ENCODE data around the gene PDE4D. TPM values are rescaled to one million over a fixed set of nuclear protein-coding genes. Genes with fewer than 3 reads are reported as not detected.

PDE4D gene
- total RNA-seq, 1 donor from 2014 or later = 14.2 TPM

DNA sequence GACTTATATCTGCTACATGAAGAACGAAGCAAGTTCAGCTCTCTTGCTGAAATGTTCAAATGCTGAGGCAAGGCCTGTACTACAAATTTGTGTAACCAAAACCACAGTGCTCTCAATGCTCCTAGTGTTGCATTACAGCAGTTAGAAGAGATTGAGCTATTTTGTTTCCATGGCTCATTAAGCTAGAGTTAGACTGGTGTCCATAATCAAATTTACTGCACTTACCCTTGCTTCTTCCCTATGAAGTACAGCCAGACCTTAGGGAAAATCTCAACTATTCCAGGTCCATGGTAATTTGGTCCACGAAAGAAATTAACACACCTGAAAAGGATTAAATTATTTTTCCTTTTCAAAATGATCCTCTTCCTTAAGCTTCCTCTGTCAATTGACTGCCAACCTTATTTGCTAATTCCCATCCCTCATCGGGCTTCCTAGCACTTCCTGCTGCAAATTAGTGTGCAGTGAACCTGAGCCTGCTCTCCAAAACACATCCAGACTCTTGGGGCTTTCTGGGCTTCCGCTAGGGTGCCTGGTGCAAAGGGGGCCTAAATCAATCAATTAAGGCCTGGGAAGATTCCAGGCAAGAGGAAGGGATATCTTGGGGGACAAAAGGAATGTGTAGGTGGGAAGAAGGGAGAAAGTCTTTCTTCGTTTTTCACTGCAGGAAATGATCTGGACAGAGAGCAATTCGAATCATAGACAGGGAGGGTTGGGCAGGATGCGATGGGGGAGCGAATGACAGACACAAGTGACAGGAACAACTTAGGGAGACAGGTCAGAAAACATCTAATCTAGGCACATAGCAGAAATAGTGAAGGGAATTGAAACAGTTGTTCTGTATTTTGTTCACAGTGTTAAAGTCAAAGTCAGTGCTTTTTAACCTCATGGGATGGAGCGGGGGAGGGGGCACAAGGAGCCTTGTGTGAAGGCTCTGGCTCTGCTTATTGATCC is 768.2 kb downstream of the PDE4D start:
- Histone ChIP-seq H3K27me3 (ENCODE audit: insufficient read depth, low read length) (no peaks in the 10 kb centered on the region), H3K27ac (ENCODE audit: low read depth, low read length) (no peak overlapping the region), H3K36me3 (ENCODE audit: insufficient read depth, low read length) (no peaks in the 10 kb centered on the region), H3K4me3 (ENCODE audit: insufficient read depth, low read depth, low read length) (no peak overlapping the region), H3K4me2 (ENCODE audit: low read length) (peak overlapping the region; percentile 41), H3K9ac (ENCODE audit: low read length) (peak overlapping the region; percentile 20), H4K20me1 (ENCODE audit: insufficient read depth, low read length) (no peaks in the 10 kb centered on the region), H3K4me1 (ENCODE audit: insufficient read depth, low read length) (peaks cover 19% of the 10 kb centered on the region), H2AFZ (ENCODE audit: low read depth, low read length) (peak overlapping the region; percentile 14), H3K9me3 (ENCODE audit: insufficient read depth, low read depth, low read length) (no peaks in the 10 kb centered on the region), H3K79me2 (ENCODE audit: insufficient read depth, low read length) (no peaks in the 10 kb centered on the region)
- no peaks in the 10 kb centered on the region for H3K27me3 Mint-ChIP-seq (ENCODE audit: low read depth, unreplicated experiment)
- peaks cover 3% of the 10 kb centered on the region for H3K4me1 Mint-ChIP-seq (ENCODE audit: low read depth, unreplicated experiment)
- TF ChIP-seq, protein P1, sequence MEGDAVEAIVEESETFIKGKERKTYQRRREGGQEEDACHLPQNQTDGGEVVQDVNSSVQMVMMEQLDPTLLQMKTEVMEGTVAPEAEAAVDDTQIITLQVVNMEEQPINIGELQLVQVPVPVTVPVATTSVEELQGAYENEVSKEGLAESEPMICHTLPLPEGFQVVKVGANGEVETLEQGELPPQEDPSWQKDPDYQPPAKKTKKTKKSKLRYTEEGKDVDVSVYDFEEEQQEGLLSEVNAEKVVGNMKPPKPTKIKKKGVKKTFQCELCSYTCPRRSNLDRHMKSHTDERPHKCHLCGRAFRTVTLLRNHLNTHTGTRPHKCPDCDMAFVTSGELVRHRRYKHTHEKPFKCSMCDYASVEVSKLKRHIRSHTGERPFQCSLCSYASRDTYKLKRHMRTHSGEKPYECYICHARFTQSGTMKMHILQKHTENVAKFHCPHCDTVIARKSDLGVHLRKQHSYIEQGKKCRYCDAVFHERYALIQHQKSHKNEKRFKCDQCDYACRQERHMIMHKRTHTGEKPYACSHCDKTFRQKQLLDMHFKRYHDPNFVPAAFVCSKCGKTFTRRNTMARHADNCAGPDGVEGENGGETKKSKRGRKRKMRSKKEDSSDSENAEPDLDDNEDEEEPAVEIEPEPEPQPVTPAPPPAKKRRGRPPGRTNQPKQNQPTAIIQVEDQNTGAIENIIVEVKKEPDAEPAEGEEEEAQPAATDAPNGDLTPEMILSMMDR (IDR thresholded peaks at IDR 0.05; ENCODE audit: insufficient read depth, low read depth, low read length) = no peak
- TF ChIP-seq EZH2 (IDR thresholded peaks at IDR 0.05; ENCODE audit: insufficient read depth, low read length) = no peak
- DNase-seq (ENCODE audit: low read depth) (no peak), FAIRE-seq (peak; percentile 20)
- H3K9me3 Mint-ChIP-seq (ENCODE audit: unreplicated experiment) = no peaks in the 10 kb centered on the region
- no peak overlapping the region for H3K27ac Mint-ChIP-seq (ENCODE audit: unreplicated experiment)
- H3K4me3 Mint-ChIP-seq (ENCODE audit: unreplicated experiment) = no peak overlapping the region
- no peaks in the 10 kb centered on the region for H3K36me3 Mint-ChIP-seq (ENCODE audit: low read depth, unreplicated experiment)

DNA sequence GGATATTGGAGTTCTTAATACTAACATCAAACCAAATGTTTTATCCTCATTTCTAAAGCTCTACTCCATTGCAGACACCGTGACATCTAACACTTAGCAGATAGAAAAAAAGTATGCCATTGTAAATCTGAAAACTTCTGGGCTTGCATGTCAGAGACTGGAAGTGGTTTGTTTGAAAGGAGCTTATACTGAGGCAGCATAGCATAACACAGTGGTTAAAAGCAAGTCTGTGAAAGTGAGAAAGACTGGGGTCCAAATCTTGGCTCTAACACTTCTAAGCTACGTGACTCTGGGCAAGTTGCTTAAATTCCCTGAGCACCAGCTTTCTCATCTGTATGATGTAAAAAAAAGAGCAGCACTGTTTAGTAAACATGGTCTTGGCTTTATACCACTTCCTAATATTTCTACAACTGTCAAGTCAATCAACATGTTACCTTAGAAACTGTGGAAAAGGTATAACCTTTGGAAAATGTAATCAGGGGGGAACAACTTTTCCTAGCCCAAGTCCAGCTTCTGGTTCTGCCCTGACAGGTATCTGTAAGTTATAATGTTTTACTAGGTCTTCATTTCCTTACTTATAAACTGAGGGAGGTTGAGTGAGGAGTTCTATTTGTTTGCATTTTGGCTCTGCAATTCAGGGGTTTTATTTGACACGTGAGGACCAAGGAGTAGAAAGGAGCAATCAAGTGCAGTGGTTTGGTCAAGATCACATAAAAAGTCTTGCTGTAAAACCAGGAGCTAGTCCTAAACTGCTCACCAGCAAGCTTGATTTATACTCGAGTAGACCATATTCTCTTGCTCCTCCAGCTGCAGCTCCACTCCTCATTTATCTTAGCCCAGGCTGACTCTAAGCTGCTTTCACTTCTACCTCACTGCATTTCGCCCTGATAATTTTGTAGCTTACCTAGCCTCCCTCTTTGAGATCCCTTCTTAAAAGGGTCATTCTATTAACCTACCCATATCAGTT is 769.6 kb downstream of the PDE4D start:
- no peak for FAIRE-seq
- TF ChIP-seq, protein P1 (IDR thresholded peaks at IDR 0.05; ENCODE audit: insufficient read depth, low read depth, low read length) = no peak
- TF ChIP-seq EZH2 (IDR thresholded peaks at IDR 0.05; ENCODE audit: insufficient read depth, low read length) = no peak
- H3K4me3 ChIP-seq (ENCODE audit: insufficient read depth, low read depth, low read length) = no peak overlapping the region
- H3K9me3 Mint-ChIP-seq (ENCODE audit: unreplicated experiment) = no peaks in the 10 kb centered on the region
- H3K4me1 ChIP-seq (ENCODE audit: insufficient read depth, low read length) = peaks cover 19% of the 10 kb centered on the region
- H3K4me1 Mint-ChIP-seq (ENCODE audit: low read depth, unreplicated experiment) = peaks cover 3% of the 10 kb centered on the region
- H2AFZ ChIP-seq (ENCODE audit: low read depth, low read length) = no peak overlapping the region
- no peak for DNase-seq (ENCODE audit: low read depth)
- no peaks in the 10 kb centered on the region for H3K79me2 ChIP-seq (ENCODE audit: insufficient read depth, low read length)
- no peak overlapping the region for H3K9ac ChIP-seq (ENCODE audit: low read length)
- H3K36me3 Mint-ChIP-seq (ENCODE audit: low read depth, unreplicated experiment) = no peaks in the 10 kb centered on the region
- H3K27ac Mint-ChIP-seq (ENCODE audit: unreplicated experiment) = no peak overlapping the region
- no peak overlapping the region for H3K27ac ChIP-seq (ENCODE audit: low read depth, low read length)
- no peaks in the 10 kb centered on the region for H3K36me3 ChIP-seq (ENCODE audit: insufficient read depth, low read length)
- no peaks in the 10 kb centered on the region for H3K9me3 ChIP-seq (ENCODE audit: insufficient read depth, low read depth, low read length)
- H3K4me3 Mint-ChIP-seq (ENCODE audit: unreplicated experiment) = no peak overlapping the region
- H3K27me3 ChIP-seq (ENCODE audit: insufficient read depth, low read length) = no peaks in the 10 kb centered on the region
- no peaks in the 10 kb centered on the region for H4K20me1 ChIP-seq (ENCODE audit: insufficient read depth, low read length)
- H3K27me3 Mint-ChIP-seq (ENCODE audit: low read depth, unreplicated experiment) = no peaks in the 10 kb centered on the region
- H3K4me2 ChIP-seq (ENCODE audit: low read length) = no peak overlapping the region

Measured in astrocyte (in vitro differentiated cells and primary cell).